ENCODE results near the gene CACFD1. TPM values are rescaled to one million over a fixed set of nuclear protein-coding genes. Genes with fewer than 3 reads are reported as not detected.

CACFD1 gene
- total and polyA plus RNA-seq, 2 of the 13 experiments (the other 11 are each of a cell fraction or from before 2014, with no cell fraction given) = 13.8 to 14.6 TPM

DNA sequence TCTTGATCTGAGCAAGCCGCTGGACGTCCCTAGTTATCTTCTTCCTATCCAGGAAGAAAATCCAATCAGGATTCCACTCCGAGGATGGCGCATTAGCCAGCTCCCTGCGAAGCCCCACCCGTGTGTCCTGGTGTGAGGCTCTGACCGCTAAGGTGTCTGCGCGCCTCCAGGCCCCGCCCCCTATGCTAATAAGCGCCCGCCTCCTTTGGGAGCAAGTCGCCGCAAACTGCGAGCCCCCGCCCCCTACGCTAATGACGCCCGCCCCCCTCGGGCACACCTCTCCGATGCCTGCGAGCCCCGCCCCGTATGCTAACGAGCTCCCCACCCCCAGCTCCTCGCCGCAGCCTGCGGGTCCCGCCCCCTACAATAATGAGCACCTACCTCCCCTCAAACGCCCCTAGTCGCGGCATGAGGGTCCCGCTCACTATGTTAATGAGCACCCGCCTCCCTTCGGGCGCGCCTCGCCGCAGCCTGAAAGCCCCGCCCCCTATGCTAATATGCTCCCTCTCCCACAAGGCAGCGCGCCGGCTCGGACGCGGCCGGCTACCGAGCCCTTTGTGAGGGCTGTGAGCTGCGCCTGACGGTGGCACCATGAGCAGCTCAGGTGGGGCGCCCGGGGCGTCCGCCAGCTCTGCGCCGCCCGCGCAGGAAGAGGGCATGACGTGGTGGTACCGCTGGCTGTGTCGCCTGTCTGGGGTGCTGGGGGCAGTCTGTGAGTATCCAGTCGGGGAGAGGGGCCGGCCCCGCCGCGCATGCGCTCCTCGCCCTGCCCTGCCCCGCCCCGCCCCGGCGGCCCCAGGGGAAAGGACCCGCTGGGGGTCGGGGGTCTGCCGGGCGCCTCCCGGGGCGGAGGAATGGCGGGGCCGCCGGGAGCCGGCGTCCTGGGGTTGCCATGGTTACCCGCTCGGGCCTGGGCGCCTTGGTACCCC, at the start of gene CACFD1 (continued):
- TF ChIP-seq, protein P1, sequence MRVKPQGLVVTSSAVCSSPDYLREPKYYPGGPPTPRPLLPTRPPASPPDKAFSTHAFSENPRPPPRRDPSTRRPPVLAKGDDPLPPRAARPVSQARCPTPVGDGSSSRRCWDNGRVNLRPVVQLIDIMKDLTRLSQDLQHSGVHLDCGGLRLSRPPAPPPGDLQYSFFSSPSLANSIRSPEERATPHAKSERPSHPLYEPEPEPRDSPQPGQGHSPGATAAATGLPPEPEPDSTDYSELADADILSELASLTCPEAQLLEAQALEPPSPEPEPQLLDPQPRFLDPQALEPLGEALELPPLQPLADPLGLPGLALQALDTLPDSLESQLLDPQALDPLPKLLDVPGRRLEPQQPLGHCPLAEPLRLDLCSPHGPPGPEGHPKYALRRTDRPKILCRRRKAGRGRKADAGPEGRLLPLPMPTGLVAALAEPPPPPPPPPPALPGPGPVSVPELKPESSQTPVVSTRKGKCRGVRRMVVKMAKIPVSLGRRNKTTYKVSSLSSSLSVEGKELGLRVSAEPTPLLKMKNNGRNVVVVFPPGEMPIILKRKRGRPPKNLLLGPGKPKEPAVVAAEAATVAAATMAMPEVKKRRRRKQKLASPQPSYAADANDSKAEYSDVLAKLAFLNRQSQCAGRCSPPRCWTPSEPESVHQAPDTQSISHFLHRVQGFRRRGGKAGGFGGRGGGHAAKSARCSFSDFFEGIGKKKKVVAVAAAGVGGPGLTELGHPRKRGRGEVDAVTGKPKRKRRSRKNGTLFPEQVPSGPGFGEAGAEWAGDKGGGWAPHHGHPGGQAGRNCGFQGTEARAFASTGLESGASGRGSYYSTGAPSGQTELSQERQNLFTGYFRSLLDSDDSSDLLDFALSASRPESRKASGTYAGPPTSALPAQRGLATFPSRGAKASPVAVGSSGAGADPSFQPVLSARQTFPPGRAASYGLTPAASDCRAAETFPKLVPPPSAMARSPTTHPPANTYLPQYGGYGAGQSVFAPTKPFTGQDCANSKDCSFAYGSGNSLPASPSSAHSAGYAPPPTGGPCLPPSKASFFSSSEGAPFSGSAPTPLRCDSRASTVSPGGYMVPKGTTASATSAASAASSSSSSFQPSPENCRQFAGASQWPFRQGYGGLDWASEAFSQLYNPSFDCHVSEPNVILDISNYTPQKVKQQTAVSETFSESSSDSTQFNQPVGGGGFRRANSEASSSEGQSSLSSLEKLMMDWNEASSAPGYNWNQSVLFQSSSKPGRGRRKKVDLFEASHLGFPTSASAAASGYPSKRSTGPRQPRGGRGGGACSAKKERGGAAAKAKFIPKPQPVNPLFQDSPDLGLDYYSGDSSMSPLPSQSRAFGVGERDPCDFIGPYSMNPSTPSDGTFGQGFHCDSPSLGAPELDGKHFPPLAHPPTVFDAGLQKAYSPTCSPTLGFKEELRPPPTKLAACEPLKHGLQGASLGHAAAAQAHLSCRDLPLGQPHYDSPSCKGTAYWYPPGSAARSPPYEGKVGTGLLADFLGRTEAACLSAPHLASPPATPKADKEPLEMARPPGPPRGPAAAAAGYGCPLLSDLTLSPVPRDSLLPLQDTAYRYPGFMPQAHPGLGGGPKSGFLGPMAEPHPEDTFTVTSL (CRISPR knock-in tag; IDR thresholded peaks at IDR 0.05; ENCODE audit: borderline replicate concordance) = no peak
- TF ChIP-seq U2AF1 (optimal IDR thresholded peaks at IDR 0.05; ENCODE audit: low read depth, low read length) (no peak), ZNF556 (CRISPR knock-in tag; IDR thresholded peaks at IDR 0.05; ENCODE audit: borderline replicate concordance) (no peak), ZNF75D (CRISPR knock-in tag; IDR thresholded peaks at IDR 0.05; ENCODE audit: borderline replicate concordance) (no peak), MTF1 (CRISPR knock-in tag; IDR thresholded peaks at IDR 0.05) (no peak), PHF21A (CRISPR knock-in tag; IDR thresholded peaks at IDR 0.05) (no peak), ZNF678 (CRISPR knock-in tag; IDR thresholded peaks at IDR 0.05) (no peak), ZNF451 (CRISPR knock-in tag; IDR thresholded peaks at IDR 0.05) (peak; percentile 18; the same call in 1 of the 2 replicates), ZNF616 (CRISPR knock-in tag; IDR thresholded peaks at IDR 0.05; ENCODE audit: low read depth) (no peak), PREB (CRISPR knock-in tag; IDR thresholded peaks at IDR 0.05) (no peak), ZNF276 (CRISPR knock-in tag; IDR thresholded peaks at IDR 0.05; ENCODE audit: low read depth) (no peak), TBP (CRISPR knock-in tag; IDR thresholded peaks at IDR 0.05) (0 out of 2 replicates have a peak, but pooled peaks have one; percentile 23), NCOA1 (CRISPR knock-in tag; IDR thresholded peaks at IDR 0.05) (no peak), ZNF674 (CRISPR knock-in tag; IDR thresholded peaks at IDR 0.05; ENCODE audit: low read depth) (no peak), NBN (conservative IDR thresholded peaks at IDR 0.05) (no peak), ZNF615 (CRISPR knock-in tag; IDR thresholded peaks at IDR 0.05; ENCODE audit: borderline replicate concordance) (no peak), SRSF4 (IDR thresholded peaks at IDR 0.05; ENCODE audit: low read depth, low read length, poor library complexity, severe bottlenecking) (no peak), ZNF816 (CRISPR knock-in tag; IDR thresholded peaks at IDR 0.05; ENCODE audit: borderline replicate concordance) (no peak)
- TF ChIP-seq, protein P2, sequence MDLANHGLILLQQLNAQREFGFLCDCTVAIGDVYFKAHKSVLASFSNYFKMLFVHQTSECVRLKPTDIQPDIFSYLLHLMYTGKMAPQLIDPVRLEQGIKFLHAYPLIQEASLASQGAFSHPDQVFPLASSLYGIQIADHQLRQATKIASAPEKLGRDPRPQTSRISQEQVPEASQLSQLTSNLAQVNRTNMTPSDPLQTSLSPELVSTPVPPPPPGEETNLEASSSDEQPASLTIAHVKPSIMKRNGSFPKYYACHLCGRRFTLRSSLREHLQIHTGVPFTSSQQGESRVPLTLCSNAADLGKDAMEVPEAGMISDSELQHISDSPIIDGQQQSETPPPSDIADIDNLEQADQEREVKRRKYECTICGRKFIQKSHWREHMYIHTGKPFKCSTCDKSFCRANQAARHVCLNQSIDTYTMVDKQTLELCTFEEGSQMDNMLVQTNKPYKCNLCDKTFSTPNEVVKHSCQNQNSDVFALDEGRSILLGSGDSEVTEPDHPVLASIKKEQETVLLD (CRISPR knock-in tag; IDR thresholded peaks at IDR 0.05; ENCODE audit: low read depth) = 0 out of 2 replicates have a peak, but pooled peaks have one; percentile 34

Measured in HepG2 (cell line).